Endothelial cell of umbilical vein (primary cell): Measurements from ENCODE around the gene SHC4. TPM values are rescaled to one million over a fixed set of nuclear protein-coding genes. Genes with fewer than 3 reads are reported as not detected.

Source experiments
- BruUV-seq: library from RNA; stranded (reverse); fragments of 400-500 nt; replicated peaks from 2 replicates; lab custom pipeline; 2021; lab: Mats Ljungman, UMichigan
- CTCF ChIA-PET: fragments of 300-600, 350-600 bp; sonication (Branson Sonifier 250); formaldehyde crosslinking; loops from one replicate; lab custom pipeline; 2021; ENCODE audit warnings: antibody characterized with exemption, inconsistent platforms; lab: Charles Lee
- POLR2A ChIA-PET: fragments of 300-600, 350-600 bp; sonication (Branson Sonifier 250); formaldehyde crosslinking; loops from one replicate; lab custom pipeline; 2021; ENCODE audit warnings: antibody characterized with exemption, inconsistent platforms; lab: Charles Lee
- DNase-seq: peaks from one replicate; pipeline ENCODE4 v3.0.0-alpha.2; 2011; ENCODE audit warnings: low read depth, low spot score
- FAIRE-seq: peaks from 2 replicates; lab custom pipeline; 2011; peaks lifted over from hg19 to GRCh38; lab: Jason Lieb, UNC
- H2AFZ ChIP-seq: 2 replicates; pipeline ENCODE4 v1.6.0; 2012; ENCODE audit warnings: low read depth, low read length, control low read depth, inconsistent platforms
- H3K27ac ChIP-seq: 2 replicates; pipeline ENCODE4 v1.5.1; 2011; ENCODE audit warnings: low read depth, mild to moderate bottlenecking, control low read depth, low read length, moderate library complexity; ENCODE audit not compliant: insufficient read depth
- H3K27me3 ChIP-seq, 2 experiments: 2 replicates each; pipeline versions ENCODE4 v1.6.0 to v1.6.1; 2011; ENCODE audit warnings: low read length in 2 of 2, mixed read lengths in 1 of 2; ENCODE audit not compliant: control insufficient read depth in 2 of 2, insufficient read depth in 2 of 2
- H3K36me3 ChIP-seq, 2 experiments: 2 replicates in 1 of 2; 3 replicates in 1 of 2; pipeline ENCODE4 v1.5.1; 2011; ENCODE audit warnings: low read length in 2 of 2, mild to moderate bottlenecking in 1 of 2, moderate library complexity in 1 of 2; ENCODE audit not compliant: control insufficient read depth in 2 of 2, insufficient read depth in 2 of 2; ENCODE audit errors: extremely low read depth in 1 of 2
- H3K4me1 ChIP-seq: 3 replicates; pipeline ENCODE4 v1.5.1; 2011; ENCODE audit warnings: mild to moderate bottlenecking, low read length; ENCODE audit not compliant: control insufficient read depth, insufficient read depth; ENCODE audit errors: extremely low read depth
- H3K4me2 ChIP-seq: 2 replicates; pipeline ENCODE4 v1.6.1; 2011; ENCODE audit warnings: low read length, control low read depth, mixed read lengths; ENCODE audit not compliant: insufficient read depth
- H3K4me3 ChIP-seq, 3 experiments: fragments of 200-600 bp in 1 of 3; sonication (generic), shearing (Covaris generic) in 1 of 3; replicated peaks in 1 of 3; 2 replicates each; pipeline ENCODE4 v1.5.1; 2011 to 2016; ENCODE audit warnings: control low read depth in 3 of 3, low read length in 3 of 3, mild to moderate bottlenecking in 2 of 3, inconsistent platforms in 1 of 3, low read depth in 1 of 3, moderate library complexity in 1 of 3; ENCODE audit not compliant: insufficient read depth in 1 of 3
- H3K79me2 ChIP-seq: 2 replicates; pipeline ENCODE4 v1.6.0; 2012; ENCODE audit warnings: low read length, inconsistent platforms; ENCODE audit not compliant: control insufficient read depth, insufficient read depth
- H3K9ac ChIP-seq: replicated peaks from 2 replicates; pipeline ENCODE3; 2011; ENCODE audit warnings: low read length, control low read depth; ENCODE audit not compliant: insufficient read depth; ENCODE audit errors: extremely low read depth
- H3K9me1 ChIP-seq: replicated peaks from 3 replicates; pipeline ENCODE4 v1.6.0; 2011; ENCODE audit warnings: mild to moderate bottlenecking, low read length; ENCODE audit not compliant: control insufficient read depth, insufficient read depth; ENCODE audit errors: extremely low read depth
- H3K9me3 ChIP-seq: replicated peaks from 2 replicates; pipeline ENCODE4 v1.5.1; 2012; ENCODE audit warnings: low read length, inconsistent platforms; ENCODE audit not compliant: control insufficient read depth, insufficient read depth
- H4K20me1 ChIP-seq: replicated peaks from 2 replicates; pipeline ENCODE3; 2011; ENCODE audit warnings: mild to moderate bottlenecking, low read length; ENCODE audit not compliant: control insufficient read depth, insufficient read depth; ENCODE audit errors: extremely low read depth
- CTCF ChIP-seq, 2 donors: IDR thresholded peaks; 1 replicate in 1 of 2; 2 replicates in 1 of 2; pipeline ENCODE4 v1.5.1; 2011; ENCODE audit warnings: low read length in 2 of 2, mild to moderate bottlenecking in 2 of 2, moderate library complexity in 2 of 2, control low read depth in 1 of 2, inconsistent platforms in 1 of 2, low read depth in 1 of 2; ENCODE audit not compliant: insufficient read depth in 1 of 2; ENCODE audit errors: extremely low read depth in 1 of 2
- EZH2 ChIP-seq: IDR thresholded peaks from 2 replicates; pipeline ENCODE4 v1.6.1; 2012; ENCODE audit warnings: borderline replicate concordance, low read depth, mild to moderate bottlenecking, moderate library complexity, low read length, inconsistent platforms; ENCODE audit not compliant: severe bottlenecking
- FOS ChIP-seq: IDR thresholded peaks from 2 replicates; pipeline ENCODE4 v1.6.1; 2011; ENCODE audit warnings: mild to moderate bottlenecking, low read length, moderate library complexity, borderline replicate concordance; ENCODE audit not compliant: insufficient read depth
- GATA2 ChIP-seq: IDR thresholded peaks from 2 replicates; pipeline ENCODE4 v1.7.0; 2011; ENCODE audit warnings: low read depth, mild to moderate bottlenecking, moderate library complexity, mixed read lengths, low read length; ENCODE audit not compliant: insufficient read length, insufficient read depth
- JUN ChIP-seq: IDR thresholded peaks from 2 replicates; pipeline ENCODE4 v1.6.1; 2011; ENCODE audit warnings: borderline replicate concordance, low read depth; ENCODE audit not compliant: insufficient read length, insufficient read depth
- MAX ChIP-seq: IDR thresholded peaks from 2 replicates; pipeline ENCODE4 v1.6.1; 2011; ENCODE audit not compliant: insufficient read depth, insufficient read length
- MYC ChIP-seq: IDR thresholded peaks from one replicate; pipeline ENCODE4 v1.6.1; 2011; ENCODE audit warnings: mild to moderate bottlenecking, low read depth, low read length
- POLR2A ChIP-seq: IDR thresholded peaks from 2 replicates; pipeline ENCODE4 v1.6.1; 2012; ENCODE audit warnings: low read depth, mild to moderate bottlenecking, control low read depth, low read length
- POLR2AphosphoS5 ChIP-seq: IDR thresholded peaks from 2 replicates; pipeline ENCODE4 v1.6.1; 2012; ENCODE audit warnings: low read depth, mild to moderate bottlenecking, control low read depth, low read length, moderate library complexity; ENCODE audit not compliant: insufficient read depth
- dilution Hi-C: fragments of 300-500 bp; cut with MboI; formaldehyde crosslinking; loops from one replicate; pipeline ENCODE4 v1.15.0; 2019; ENCODE audit warnings: low sequenced_read_pairs; ENCODE audit not compliant: extremely low pct_ligation_motif_present
- intact Hi-C: fragments of 100-400 bp; cut with micrococcal nuclease; formaldehyde crosslinking; loops from one replicate; pipeline ENCODE4 v1.10.0; 2022
- polyA plus RNA-seq, 4 experiments: library from polyadenylated mRNA; depleted of rRNA in 3 of 4; stranded (reverse) in 3 of 4; unstranded in 1 of 4; fragments of >200 nt; gene quantifications; 2 replicates each; pipeline versions ENCODE4 v1.2.1 to v1.2.3, GENCODE V29; 2011 to 2012; ENCODE audit warnings: missing spikeins in 1 of 4
- total RNA-seq: library from RNA; stranded (reverse); gene quantifications from 2 replicates; pipeline ENCODE4 v1.2.3, GENCODE V29; 2021

The SHC4 gene
- total and polyA plus RNA-seq, 2 donors (not counting 3 experiments of a cell fraction or from before 2014, with no cell fraction given), result 0.20 TPM; not detected in 1

- FAIRE-seq, result no peak
- CTCF ChIA-PET, result interaction anchor here (1.5 kb wide), 1 partner anchor 21 kb away, joined by 6 read pairs; no protein-coding TSS in a partner anchor
- Histone ChIP-seq H3K9ac (no peak overlapping the region), H3K4me2 (no peak overlapping the region), H3K4me1 (no peaks in the 10 kb centered on the region), H3K27ac (no peak overlapping the region), H3K79me2 (no peaks in the 10 kb centered on the region), H3K9me1 (no peaks in the 10 kb centered on the region), H3K9me3 (no peaks in the 10 kb centered on the region), H3K27me3 (peaks cover 13 to 18% of the 10 kb centered on the region in 2 experiments), H4K20me1 (no peaks in the 10 kb centered on the region), H3K4me3 (no peak overlapping the region), H3K36me3 (no peaks in the 10 kb centered on the region), H2AFZ (no peak overlapping the region)
- TF ChIP-seq GATA2 (no peak), POLR2A (no peak), MYC (no peak), POLR2AphosphoS5 (no peak), FOS (no peak), EZH2 (no peak), JUN (no peak), CTCF (IDR thresholded peaks at IDR 0.05; ENCODE audit: extremely low read depth in 1 of 2, insufficient read depth in 1 of 2, low read depth in 1 of 2, low read length in 2 of 2) (no peak), MAX (no peak)
- DNase-seq, result no peak
- intact Hi-C loops, result no loop called here
- dilution Hi-C loops, result no loop called here
- BruUV-seq, result no TSS peak
- POLR2A ChIA-PET, result no interaction called here
These were observed 9.2 kb downstream of the SHC4 start for GRCh38 chr15:48954538-48954937.
